Fibroblast of lung (primary cell): ENCODE measurements around the gene FIBP. TPM values are rescaled to one million over a fixed set of nuclear protein-coding genes. Genes with fewer than 3 reads are reported as not detected.

Experiments
- DNase-seq, 2 donors: peaks; one replicate each; pipeline versions ENCODE4 v3.0.0 to v3.0.0-alpha.2; 2010; ENCODE audit warnings: low read depth in 2 of 2
- H2AFZ ChIP-seq: 2 replicates; pipeline ENCODE4 v1.5.1; 2012; ENCODE audit warnings: low read length, control low read depth, inconsistent platforms
- H3K27ac ChIP-seq: 2 replicates; pipeline ENCODE4 v1.5.1; 2011; ENCODE audit warnings: low read length, control low read depth; ENCODE audit not compliant: insufficient read depth
- H3K27me3 ChIP-seq: 2 replicates; pipeline ENCODE4 v1.5.1; 2011; ENCODE audit warnings: mild to moderate bottlenecking, low read length; ENCODE audit not compliant: control insufficient read depth, insufficient read depth
- H3K36me3 ChIP-seq: 2 replicates; pipeline ENCODE4 v1.5.1; 2011; ENCODE audit warnings: low read length; ENCODE audit not compliant: control insufficient read depth, insufficient read depth
- H3K4me1 ChIP-seq: 2 replicates; pipeline ENCODE4 v1.5.1; 2011; ENCODE audit warnings: low read length; ENCODE audit not compliant: control insufficient read depth, insufficient read depth; ENCODE audit errors: extremely low read depth
- H3K4me2 ChIP-seq: 2 replicates; pipeline ENCODE4 v1.5.1; 2011; ENCODE audit warnings: low read length, control low read depth; ENCODE audit not compliant: insufficient read depth; ENCODE audit errors: extremely low read depth
- H3K4me3 ChIP-seq, 4 experiments: fragments of 200-600 bp in 1 of 4; sonication (generic) in 1 of 4; replicated peaks in 1 of 4; 2 replicates each; pipeline ENCODE4 v1.5.1; 2011 to 2016; ENCODE audit warnings: low read length in 4 of 4, low read depth in 3 of 4, mild to moderate bottlenecking in 3 of 4, control low read depth in 2 of 4, inconsistent platforms in 1 of 4, mixed read lengths in 1 of 4; ENCODE audit not compliant: insufficient read depth in 1 of 4; ENCODE audit errors: control extremely low read depth in 1 of 4
- H3K79me2 ChIP-seq: 2 replicates; pipeline ENCODE4 v1.5.1; 2012; ENCODE audit warnings: mild to moderate bottlenecking, low read length, inconsistent platforms; ENCODE audit not compliant: control insufficient read depth, insufficient read depth
- H3K9ac ChIP-seq: 2 replicates; pipeline ENCODE4 v1.5.1; 2011; ENCODE audit warnings: mild to moderate bottlenecking, low read length, control low read depth; ENCODE audit not compliant: insufficient read depth
- H3K9me3 ChIP-seq: 2 replicates; pipeline ENCODE4 v1.5.1; 2012; ENCODE audit warnings: low read depth, low read length; ENCODE audit not compliant: control insufficient read depth, insufficient read depth
- H4K20me1 ChIP-seq: 2 replicates; pipeline ENCODE4 v1.5.1; 2011; ENCODE audit warnings: low read length; ENCODE audit not compliant: control insufficient read depth, insufficient read depth; ENCODE audit errors: extremely low read depth
- CTCF ChIP-seq, 2 donors: IDR thresholded peaks in 1 of 2; conservative IDR thresholded peaks in 1 of 2; 1 replicate in 1 of 2; 2 replicates in 1 of 2; pipeline ENCODE4 v1.5.1; 2011 to 2012; ENCODE audit warnings: low read length in 2 of 2, control low read depth in 1 of 2, inconsistent platforms in 1 of 2, low read depth in 1 of 2, mild to moderate bottlenecking in 1 of 2
- EZH2 ChIP-seq: IDR thresholded peaks from 2 replicates; pipeline ENCODE4 v1.5.1; 2012; ENCODE audit warnings: low read length, control low read depth, mild to moderate bottlenecking; ENCODE audit errors: missing control alignments
- polyA plus RNA-seq, 2 donors: library from polyadenylated mRNA; depleted of rRNA in 1 of 2; stranded (reverse) in 1 of 2; unstranded in 1 of 2; fragments of >200 nt; gene quantifications; 2 replicates each; pipeline ENCODE4 v1.2.1, GENCODE V29; 2011 to 2012; ENCODE audit warnings: missing spikeins in 1 of 2
- total RNA-seq: library from RNA; depleted of rRNA; stranded (reverse); fragments of >200 nt; gene quantifications from 2 replicates; pipeline ENCODE4 v1.2.1, GENCODE V29; 2014

The FIBP gene
- total and polyA plus RNA-seq, 2 donors (not counting 1 experiment from before 2014, with no cell fraction given) = 81.0 to 168 TPM

DNA sequence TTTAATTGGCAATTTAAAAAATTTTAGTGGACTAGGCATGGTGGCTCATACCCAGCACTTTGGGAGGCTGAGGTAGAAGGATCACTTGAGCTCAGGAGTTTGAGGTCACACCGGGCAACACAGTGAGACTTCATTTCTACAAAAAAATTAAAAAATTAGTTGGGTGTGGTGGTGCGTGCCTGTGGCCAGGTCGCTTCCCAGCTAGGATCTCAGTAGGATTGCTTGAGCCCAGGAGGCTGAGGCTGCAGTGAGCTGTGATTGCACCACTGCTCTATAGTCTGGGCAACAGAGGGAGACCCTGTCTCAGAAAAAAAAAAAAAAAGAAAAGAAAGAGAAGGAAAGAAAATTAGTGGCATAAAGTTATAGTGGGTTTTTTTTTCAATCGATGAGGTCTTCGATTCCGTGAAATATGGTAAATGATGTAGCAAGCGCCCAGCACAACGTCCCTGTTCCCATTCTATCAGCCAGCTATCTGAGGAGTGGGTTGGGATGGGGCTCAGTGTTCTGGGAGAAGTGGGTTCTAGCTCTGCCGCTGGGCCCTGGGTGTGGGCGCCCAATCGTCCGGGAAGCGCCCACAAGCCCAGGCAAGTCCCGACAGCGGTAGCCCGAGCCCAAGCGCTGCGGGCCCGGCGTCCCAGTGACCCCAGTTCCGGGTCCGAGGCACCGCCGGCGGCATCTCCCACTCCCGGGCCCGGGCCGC lies 10.5 kb upstream of the FIBP start:
- Histone ChIP-seq H3K4me3 (peak overlapping the region; percentile 82 to 97 (median 91)), H3K27me3 (no peaks in the 10 kb centered on the region), H2AFZ (no peak overlapping the region), H3K9ac (peak overlapping the region; percentile 99), H4K20me1 (no peaks in the 10 kb centered on the region), H3K27ac (peak overlapping the region; percentile 100), H3K9me3 (no peaks in the 10 kb centered on the region), H3K4me2 (peak overlapping the region; percentile 53), H3K79me2 (peaks cover 80% of the 10 kb centered on the region), H3K4me1 (peaks cover 40% of the 10 kb centered on the region), H3K36me3 (peaks cover 13% of the 10 kb centered on the region)
- TF ChIP-seq CTCF (conservative IDR thresholded peaks at IDR 0.05 in 1 of 2, IDR thresholded peaks at IDR 0.05 in 1 of 2; ENCODE audit: low read depth in 1 of 2, low read length in 2 of 2) (no peak), EZH2 (no peak)
- peak in 1 of 2 donors; percentile 30 for DNase-seq

GRCh38 chr11:65897020-65897471 lies 8.8 kb upstream of the FIBP start:
- no peaks in the 10 kb centered on the region for H4K20me1 ChIP-seq
- peaks cover 31% of the 10 kb centered on the region for H3K4me1 ChIP-seq
- H3K79me2 ChIP-seq = peaks cover 93% of the 10 kb centered on the region
- peak in 1 of 2 donors; percentile 28 for DNase-seq
- no peaks in the 10 kb centered on the region for H3K9me3 ChIP-seq
- peak overlapping the region; percentile 14 to 96 (median 58) for H3K4me3 ChIP-seq
- H3K36me3 ChIP-seq = peaks cover 22% of the 10 kb centered on the region
- peak overlapping the region; percentile 45 for H3K9ac ChIP-seq
- TF ChIP-seq EZH2 = no peak
- no peak for TF ChIP-seq CTCF (conservative IDR thresholded peaks at IDR 0.05 in 1 of 2, IDR thresholded peaks at IDR 0.05 in 1 of 2; ENCODE audit: low read depth in 1 of 2, low read length in 2 of 2)
- H2AFZ ChIP-seq = no peak overlapping the region
- H3K27ac ChIP-seq = peak overlapping the region; percentile 100
- peak overlapping the region; percentile 84 for H3K4me2 ChIP-seq
- no peaks in the 10 kb centered on the region for H3K27me3 ChIP-seq

DNA sequence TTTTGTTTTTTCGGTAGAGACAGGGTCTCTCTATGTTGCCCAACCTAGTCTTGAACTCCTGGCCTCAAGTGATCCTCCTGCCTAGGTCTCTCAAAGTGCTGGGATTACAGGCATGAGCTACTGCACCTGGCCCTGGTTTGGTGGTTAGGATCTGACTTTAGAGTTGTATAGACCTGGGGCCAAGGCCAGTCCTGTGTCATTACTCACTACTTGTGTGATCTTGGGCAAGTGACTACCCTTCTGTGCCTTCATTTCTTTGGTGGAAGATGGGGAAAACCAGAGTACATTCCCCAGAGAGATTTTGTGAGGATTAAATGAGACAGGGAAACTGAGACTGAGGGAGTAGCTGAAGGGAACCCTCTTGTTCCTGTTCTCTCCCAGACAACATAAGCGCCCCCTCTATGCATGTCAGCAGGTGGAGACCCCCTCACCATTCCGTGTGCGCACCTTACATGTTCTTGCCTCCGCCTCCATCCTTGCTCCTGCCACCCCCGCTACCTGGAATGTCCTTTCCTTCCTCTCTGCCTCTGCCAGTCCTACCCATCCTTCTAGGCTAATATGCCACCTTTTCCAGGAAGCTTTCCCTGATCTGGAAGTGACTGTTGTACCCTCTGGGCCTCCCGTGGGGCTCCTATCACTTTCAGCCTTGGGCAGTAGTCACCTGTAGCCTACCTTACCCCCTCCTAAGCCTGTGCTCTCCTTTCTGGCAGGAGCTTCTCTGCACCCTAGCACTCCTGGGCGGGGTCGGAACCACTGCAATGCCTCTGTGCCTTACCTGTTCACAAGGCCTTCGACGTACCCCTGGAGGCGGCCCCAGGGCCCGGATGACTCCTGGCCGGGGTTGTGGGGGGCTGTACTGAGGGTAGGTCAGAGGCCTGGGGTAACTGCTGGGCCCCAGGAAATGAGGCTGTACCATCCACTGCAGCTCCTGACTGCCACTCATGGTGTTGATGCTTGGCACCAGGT lies 8.0 kb upstream of the FIBP start:
- Histone ChIP-seq H3K79me2 (peaks cover 93% of the 10 kb centered on the region), H3K36me3 (peaks cover 24% of the 10 kb centered on the region), H2AFZ (no peak overlapping the region), H3K9ac (peak overlapping the region; percentile 45), H3K4me2 (peak overlapping the region; percentile 84), H3K27ac (peak overlapping the region; percentile 100), H3K9me3 (no peaks in the 10 kb centered on the region), H3K4me3 (peak overlapping the region; percentile 14 to 96 (median 58)), H3K27me3 (no peaks in the 10 kb centered on the region), H3K4me1 (peaks cover 24% of the 10 kb centered on the region), H4K20me1 (no peaks in the 10 kb centered on the region)
- no peak for DNase-seq
- no peak for TF ChIP-seq EZH2
- no peak for TF ChIP-seq CTCF (conservative IDR thresholded peaks at IDR 0.05 in 1 of 2, IDR thresholded peaks at IDR 0.05 in 1 of 2; ENCODE audit: low read depth in 1 of 2, low read length in 2 of 2)
